Choroid plexus epithelial cell (primary cell): Measurements from ENCODE around the gene VSIG1.

Experiments
- DNase-seq: peaks from one replicate; pipeline ENCODE4 v3.0.0-alpha.2; 2010; ENCODE audit warnings: low read depth
- H3K4me3 ChIP-seq: 2 replicates; pipeline ENCODE4 v1.5.1; 2011; ENCODE audit warnings: low read depth, mild to moderate bottlenecking, control low read depth, low read length, moderate library complexity
- CTCF ChIP-seq: conservative IDR thresholded peaks from 2 replicates; pipeline ENCODE4 v1.5.1; 2011; ENCODE audit warnings: low read depth, mild to moderate bottlenecking, control low read depth, inconsistent platforms, low read length, moderate library complexity

VSIG1 gene

GRCh38 chrX:108105473-108105872 lies 60.6 kb downstream of the VSIG1 start:
- no peak for DNase-seq
- H3K4me3 ChIP-seq = no peak overlapping the region
- no peak for TF ChIP-seq CTCF

- DNase-seq = no peak
- no peak for TF ChIP-seq CTCF
- no peak overlapping the region for H3K4me3 ChIP-seq
These were observed 69.7 kb downstream of the VSIG1 start for GRCh38 chrX:108114541-108114940.

- DNase-seq = no peak
- TF ChIP-seq CTCF = no peak
- no peak overlapping the region for H3K4me3 ChIP-seq
These were observed 73.1 kb downstream of the VSIG1 start for GRCh38 chrX:108117988-108118387.

GRCh38 chrX:108121291-108121690 lies 76.4 kb downstream of the VSIG1 start:
- H3K4me3 ChIP-seq = no peak overlapping the region
- DNase-seq = no peak
- no peak for TF ChIP-seq CTCF

GRCh38 chrX:108122748-108123147 lies 77.9 kb downstream of the VSIG1 start:
- no peak overlapping the region for H3K4me3 ChIP-seq
- no peak for TF ChIP-seq CTCF
- peak; percentile 21 for DNase-seq

GRCh38 chrX:108123591-108124366 lies 78.9 kb downstream of the VSIG1 start:
- no peak for DNase-seq
- TF ChIP-seq CTCF = no peak
- no peak overlapping the region for H3K4me3 ChIP-seq

GRCh38 chrX:108126661-108127060 lies 81.8 kb downstream of the VSIG1 start:
- peak; percentile 52 for DNase-seq
- TF ChIP-seq CTCF = no peak
- H3K4me3 ChIP-seq = no peak overlapping the region
